SK-N-SH treated with all-trans-retinoic acid at 6 μM for 48 hours (cell line): Measurements from ENCODE around the gene PALD1.

Experiments used
- ATAC-seq: fragments of 200-7000 bp; cut with Tn5 transposase; 3 replicates; pipeline ENCODE4 v1.9.1; 2020; ENCODE audit warnings: mild to moderate bottlenecking, moderate library complexity
- ARNTL ChIP-seq: fragments of 450-650 bp; formaldehyde crosslinking; IDR thresholded peaks from 2 replicates; pipeline ENCODE4 v1.5.0; 2020; ENCODE audit warnings: low read depth, mild to moderate bottlenecking, moderate library complexity, borderline replicate concordance
- BACH2 ChIP-seq: fragments of 250-450 bp; sonication (Bioruptor Pico); IDR thresholded peaks from 2 replicates; pipeline ENCODE4 v1.9.0; 2021; ENCODE audit warnings: mild to moderate bottlenecking, borderline replicate concordance
- CSDC2 ChIP-seq: fragments of 250-450 bp; sonication (Bioruptor Pico); IDR thresholded peaks from 2 replicates; pipeline ENCODE4 v1.5.0; 2020; ENCODE audit warnings: mild to moderate bottlenecking, moderate library complexity
- ESRRG ChIP-seq: fragments of 250-450 bp; sonication (Bioruptor Pico); IDR thresholded peaks from 2 replicates; pipeline ENCODE4 v1.6.1; 2021; ENCODE audit warnings: mild to moderate bottlenecking
- GLIS3 ChIP-seq: fragments of 250-450 bp; sonication (Bioruptor Pico); IDR thresholded peaks from 2 replicates; pipeline ENCODE4 v1.5.0; 2020; ENCODE audit warnings: mild to moderate bottlenecking, moderate library complexity
- ISL1 ChIP-seq: fragments of 250-450 bp; sonication (Bioruptor Pico); IDR thresholded peaks from 2 replicates; pipeline ENCODE4 v2.1.2; 2022; ENCODE audit warnings: mild to moderate bottlenecking, moderate library complexity
- OSR1 ChIP-seq: fragments of 250-450 bp; sonication (Bioruptor Pico); IDR thresholded peaks from 2 replicates; pipeline ENCODE4 v1.8.0; 2022; ENCODE audit warnings: moderate library complexity, mild to moderate bottlenecking, inconsistent platforms
- PPARA ChIP-seq: fragments of 250-450 bp; sonication (Bioruptor Pico); IDR thresholded peaks from 2 replicates; pipeline ENCODE4 v1.5.0; 2020; ENCODE audit warnings: mild to moderate bottlenecking, borderline replicate concordance
- RARB ChIP-seq: fragments of 250-450 bp; sonication (Bioruptor Pico); IDR thresholded peaks from 2 replicates; pipeline ENCODE4 v1.8.0; 2021; ENCODE audit warnings: mild to moderate bottlenecking, moderate library complexity
- SNAI2 ChIP-seq: fragments of 250-450 bp; sonication (Bioruptor Pico); IDR thresholded peaks from 2 replicates; pipeline ENCODE4 v1.5.0; 2020; ENCODE audit warnings: mild to moderate bottlenecking, moderate library complexity
- ZC3H10 ChIP-seq: fragments of 250-450 bp; sonication (Bioruptor Pico); IDR thresholded peaks from 2 replicates; pipeline ENCODE4 v1.5.1; 2021; ENCODE audit warnings: mild to moderate bottlenecking, moderate library complexity
- ZFP3 ChIP-seq: fragments of 250-450 bp; sonication (Bioruptor Pico); IDR thresholded peaks from 2 replicates; pipeline ENCODE4 v1.5.0; 2020; ENCODE audit warnings: mild to moderate bottlenecking, moderate library complexity
- ZNF565 ChIP-seq: fragments of 450-650 bp; formaldehyde crosslinking; conservative IDR thresholded peaks from 2 replicates; pipeline ENCODE4 v1.5.0; 2020; ENCODE audit warnings: low read depth, mild to moderate bottlenecking, moderate library complexity
- ZNF70 ChIP-seq: fragments of 450-650 bp; formaldehyde crosslinking; IDR thresholded peaks from 2 replicates; pipeline ENCODE4 v1.5.0; 2020; ENCODE audit warnings: mild to moderate bottlenecking, moderate library complexity
- ZNF8 ChIP-seq: fragments of 450-650 bp; formaldehyde crosslinking; IDR thresholded peaks from 2 replicates; pipeline ENCODE4 v1.5.0; 2020; ENCODE audit warnings: mild to moderate bottlenecking, moderate library complexity
- TF ChIP-seq, protein P1 (sequence below): fragments of 250-450 bp; sonication (Bioruptor Pico); IDR thresholded peaks from 2 replicates; pipeline ENCODE4 v1.5.0; 2020; ENCODE audit warnings: mild to moderate bottlenecking, moderate library complexity
- TF ChIP-seq, protein P2 (sequence below): fragments of 250-450 bp; sonication (Bioruptor Pico); IDR thresholded peaks from 2 replicates; pipeline ENCODE4 v1.5.1; 2020; ENCODE audit warnings: low read depth, mild to moderate bottlenecking, moderate library complexity
- TF ChIP-seq, protein P3 (sequence below): fragments of 250-450 bp; sonication (Bioruptor Pico); IDR thresholded peaks from 2 replicates; pipeline ENCODE4 v1.8.0; 2021; ENCODE audit warnings: low read depth, mild to moderate bottlenecking, moderate library complexity, borderline replicate concordance
- TF ChIP-seq, protein P4 (sequence below): fragments of 250-450 bp; sonication (Bioruptor Pico); IDR thresholded peaks from 2 replicates; pipeline ENCODE4 v1.8.0; 2020; ENCODE audit warnings: mild to moderate bottlenecking, moderate library complexity, borderline replicate concordance

Gene PALD1

GRCh38 chr10:70477661-70478162, 855 bp upstream of the PALD1 start (continued):
- no peak for TF ChIP-seq OSR1 (CRISPR knock-in tag)
- TF ChIP-seq GLIS3 (CRISPR knock-in tag), result no peak

- no peak for ATAC-seq
- TF ChIP-seq, protein P1, sequence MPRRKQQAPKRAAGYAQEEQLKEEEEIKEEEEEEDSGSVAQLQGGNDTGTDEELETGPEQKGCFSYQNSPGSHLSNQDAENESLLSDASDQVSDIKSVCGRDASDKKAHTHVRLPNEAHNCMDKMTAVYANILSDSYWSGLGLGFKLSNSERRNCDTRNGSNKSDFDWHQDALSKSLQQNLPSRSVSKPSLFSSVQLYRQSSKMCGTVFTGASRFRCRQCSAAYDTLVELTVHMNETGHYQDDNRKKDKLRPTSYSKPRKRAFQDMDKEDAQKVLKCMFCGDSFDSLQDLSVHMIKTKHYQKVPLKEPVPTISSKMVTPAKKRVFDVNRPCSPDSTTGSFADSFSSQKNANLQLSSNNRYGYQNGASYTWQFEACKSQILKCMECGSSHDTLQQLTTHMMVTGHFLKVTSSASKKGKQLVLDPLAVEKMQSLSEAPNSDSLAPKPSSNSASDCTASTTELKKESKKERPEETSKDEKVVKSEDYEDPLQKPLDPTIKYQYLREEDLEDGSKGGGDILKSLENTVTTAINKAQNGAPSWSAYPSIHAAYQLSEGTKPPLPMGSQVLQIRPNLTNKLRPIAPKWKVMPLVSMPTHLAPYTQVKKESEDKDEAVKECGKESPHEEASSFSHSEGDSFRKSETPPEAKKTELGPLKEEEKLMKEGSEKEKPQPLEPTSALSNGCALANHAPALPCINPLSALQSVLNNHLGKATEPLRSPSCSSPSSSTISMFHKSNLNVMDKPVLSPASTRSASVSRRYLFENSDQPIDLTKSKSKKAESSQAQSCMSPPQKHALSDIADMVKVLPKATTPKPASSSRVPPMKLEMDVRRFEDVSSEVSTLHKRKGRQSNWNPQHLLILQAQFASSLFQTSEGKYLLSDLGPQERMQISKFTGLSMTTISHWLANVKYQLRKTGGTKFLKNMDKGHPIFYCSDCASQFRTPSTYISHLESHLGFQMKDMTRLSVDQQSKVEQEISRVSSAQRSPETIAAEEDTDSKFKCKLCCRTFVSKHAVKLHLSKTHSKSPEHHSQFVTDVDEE, result no peak
- no peak for TF ChIP-seq OSR1 (CRISPR knock-in tag)
- no peak for TF ChIP-seq ARNTL (CRISPR knock-in tag)
- TF ChIP-seq, protein P2, sequence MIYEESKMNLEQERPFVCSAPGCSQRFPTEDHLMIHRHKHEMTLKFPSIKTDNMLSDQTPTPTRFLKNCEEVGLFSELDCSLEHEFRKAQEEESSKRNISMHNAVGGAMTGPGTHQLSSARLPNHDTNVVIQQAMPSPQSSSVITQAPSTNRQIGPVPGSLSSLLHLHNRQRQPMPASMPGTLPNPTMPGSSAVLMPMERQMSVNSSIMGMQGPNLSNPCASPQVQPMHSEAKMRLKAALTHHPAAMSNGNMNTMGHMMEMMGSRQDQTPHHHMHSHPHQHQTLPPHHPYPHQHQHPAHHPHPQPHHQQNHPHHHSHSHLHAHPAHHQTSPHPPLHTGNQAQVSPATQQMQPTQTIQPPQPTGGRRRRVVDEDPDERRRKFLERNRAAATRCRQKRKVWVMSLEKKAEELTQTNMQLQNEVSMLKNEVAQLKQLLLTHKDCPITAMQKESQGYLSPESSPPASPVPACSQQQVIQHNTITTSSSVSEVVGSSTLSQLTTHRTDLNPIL (CRISPR knock-in tag), result no peak
- no peak for TF ChIP-seq RARB (CRISPR knock-in tag)
- TF ChIP-seq ZNF8 (CRISPR knock-in tag), result no peak
- TF ChIP-seq, protein P3, sequence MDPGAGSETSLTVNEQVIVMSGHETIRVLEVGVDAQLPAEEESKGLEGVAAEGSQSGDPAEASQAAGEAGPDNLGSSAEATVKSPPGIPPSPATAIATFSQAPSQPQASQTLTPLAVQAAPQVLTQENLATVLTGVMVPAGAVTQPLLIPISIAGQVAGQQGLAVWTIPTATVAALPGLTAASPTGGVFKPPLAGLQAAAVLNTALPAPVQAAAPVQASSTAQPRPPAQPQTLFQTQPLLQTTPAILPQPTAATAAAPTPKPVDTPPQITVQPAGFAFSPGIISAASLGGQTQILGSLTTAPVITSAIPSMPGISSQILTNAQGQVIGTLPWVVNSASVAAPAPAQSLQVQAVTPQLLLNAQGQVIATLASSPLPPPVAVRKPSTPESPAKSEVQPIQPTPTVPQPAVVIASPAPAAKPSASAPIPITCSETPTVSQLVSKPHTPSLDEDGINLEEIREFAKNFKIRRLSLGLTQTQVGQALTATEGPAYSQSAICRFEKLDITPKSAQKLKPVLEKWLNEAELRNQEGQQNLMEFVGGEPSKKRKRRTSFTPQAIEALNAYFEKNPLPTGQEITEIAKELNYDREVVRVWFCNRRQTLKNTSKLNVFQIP (CRISPR knock-in tag), result no peak
- no peak for TF ChIP-seq CSDC2 (CRISPR knock-in tag)
- TF ChIP-seq BACH2 (CRISPR knock-in tag), result no peak
- TF ChIP-seq GLIS3 (CRISPR knock-in tag), result no peak
Observed at GRCh38 chr10:70479165-70479581, 606 bp downstream of the PALD1 start.

DNA sequence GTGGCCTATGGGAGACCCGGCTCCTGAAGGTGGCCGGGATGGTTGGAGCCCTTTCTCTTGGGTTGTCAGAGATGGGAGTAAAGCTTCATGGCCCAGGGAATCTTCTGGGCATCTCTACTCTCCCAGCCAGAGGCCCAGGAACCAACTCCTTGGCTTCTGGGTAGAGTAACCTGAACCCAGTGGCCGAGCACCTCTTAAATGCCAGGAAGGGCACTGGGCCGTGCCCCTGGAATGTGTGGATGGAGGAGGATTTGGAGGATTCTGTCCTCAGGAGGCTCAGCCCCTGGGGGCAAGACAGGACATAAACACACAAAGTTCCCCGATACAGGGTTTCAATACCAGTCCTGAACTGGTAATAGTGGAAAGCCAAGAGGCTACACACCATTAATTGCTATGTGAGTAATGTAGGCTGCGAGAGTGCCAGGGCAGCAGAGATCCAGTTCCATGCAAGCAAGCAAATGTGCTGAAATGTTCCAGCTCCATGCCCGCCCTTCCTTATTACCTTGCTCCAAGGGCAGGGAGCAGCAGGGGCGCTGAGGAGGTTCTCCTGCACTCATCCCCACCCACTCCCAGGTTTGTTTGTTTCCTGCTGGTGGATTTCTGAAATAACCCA, 1.2 kb downstream of the PALD1 start:
- no peak for TF ChIP-seq ISL1 (CRISPR knock-in tag)
- TF ChIP-seq, protein P3 (CRISPR knock-in tag), result no peak
- no peak for TF ChIP-seq ZNF8 (CRISPR knock-in tag)
- no peak for TF ChIP-seq BACH2 (CRISPR knock-in tag)
- TF ChIP-seq, protein P1, result no peak
- TF ChIP-seq PPARA (CRISPR knock-in tag), result no peak
- TF ChIP-seq CSDC2 (CRISPR knock-in tag), result no peak
- no peak for TF ChIP-seq ZNF565 (CRISPR knock-in tag)
- no peak for TF ChIP-seq GLIS3 (CRISPR knock-in tag)
- TF ChIP-seq, protein P2 (CRISPR knock-in tag), result no peak
- no peak for TF ChIP-seq SNAI2
- no peak for TF ChIP-seq ZFP3 (CRISPR knock-in tag)
- no peak for TF ChIP-seq RARB (CRISPR knock-in tag)
- no peak for TF ChIP-seq ESRRG (CRISPR knock-in tag)
- TF ChIP-seq ZC3H10 (CRISPR knock-in tag), result no peak
- no peak for TF ChIP-seq ZNF70 (CRISPR knock-in tag)
- TF ChIP-seq, protein P4, sequence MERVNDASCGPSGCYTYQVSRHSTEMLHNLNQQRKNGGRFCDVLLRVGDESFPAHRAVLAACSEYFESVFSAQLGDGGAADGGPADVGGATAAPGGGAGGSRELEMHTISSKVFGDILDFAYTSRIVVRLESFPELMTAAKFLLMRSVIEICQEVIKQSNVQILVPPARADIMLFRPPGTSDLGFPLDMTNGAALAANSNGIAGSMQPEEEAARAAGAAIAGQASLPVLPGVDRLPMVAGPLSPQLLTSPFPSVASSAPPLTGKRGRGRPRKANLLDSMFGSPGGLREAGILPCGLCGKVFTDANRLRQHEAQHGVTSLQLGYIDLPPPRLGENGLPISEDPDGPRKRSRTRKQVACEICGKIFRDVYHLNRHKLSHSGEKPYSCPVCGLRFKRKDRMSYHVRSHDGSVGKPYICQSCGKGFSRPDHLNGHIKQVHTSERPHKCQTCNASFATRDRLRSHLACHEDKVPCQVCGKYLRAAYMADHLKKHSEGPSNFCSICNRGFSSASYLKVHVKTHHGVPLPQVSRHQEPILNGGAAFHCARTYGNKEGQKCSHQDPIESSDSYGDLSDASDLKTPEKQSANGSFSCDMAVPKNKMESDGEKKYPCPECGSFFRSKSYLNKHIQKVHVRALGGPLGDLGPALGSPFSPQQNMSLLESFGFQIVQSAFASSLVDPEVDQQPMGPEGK (CRISPR knock-in tag), result no peak
- no peak for ATAC-seq
